Lower leg skin (tissue), 3 donors: ENCODE measurements around the gene ASB5.

Experiments
- POLR2A ChIP-seq, 2 donors: fragments of 450-650 bp; IDR thresholded peaks; one replicate each; pipeline ENCODE4 v1.6.1; 2016 to 2017; ENCODE audit warnings: antibody characterized with exemption in 2 of 2, mild to moderate bottlenecking in 1 of 2, moderate library complexity in 1 of 2
- TF ChIP-seq, protein P1 (sequence below), 3 donors: fragments of 450-650 bp; IDR thresholded peaks; one replicate each; pipeline ENCODE4 v1.5.1; 2016; ENCODE audit warnings: antibody characterized with exemption in 3 of 3, mild to moderate bottlenecking in 3 of 3, moderate library complexity in 2 of 3

DNA sequence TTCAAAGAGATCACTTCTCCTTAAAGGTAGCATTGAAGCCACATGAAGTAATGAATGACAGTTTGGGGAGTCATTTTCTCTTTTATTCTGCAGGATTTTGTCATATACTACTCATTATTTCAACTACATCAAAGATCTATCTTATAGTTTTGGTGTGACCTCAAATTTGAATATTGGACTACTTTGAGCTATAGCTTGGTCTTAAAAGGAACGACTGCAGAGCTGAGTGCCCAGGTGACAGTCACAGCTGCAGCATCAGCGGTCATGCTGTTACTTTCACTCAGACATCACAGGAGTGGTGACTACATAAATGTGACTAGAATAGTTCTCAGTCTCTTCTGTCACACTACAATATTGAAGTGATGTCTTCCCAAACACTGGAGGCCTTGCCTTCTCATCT, 40.0 kb upstream of the ASB5 start:
- TF ChIP-seq, protein P1, sequence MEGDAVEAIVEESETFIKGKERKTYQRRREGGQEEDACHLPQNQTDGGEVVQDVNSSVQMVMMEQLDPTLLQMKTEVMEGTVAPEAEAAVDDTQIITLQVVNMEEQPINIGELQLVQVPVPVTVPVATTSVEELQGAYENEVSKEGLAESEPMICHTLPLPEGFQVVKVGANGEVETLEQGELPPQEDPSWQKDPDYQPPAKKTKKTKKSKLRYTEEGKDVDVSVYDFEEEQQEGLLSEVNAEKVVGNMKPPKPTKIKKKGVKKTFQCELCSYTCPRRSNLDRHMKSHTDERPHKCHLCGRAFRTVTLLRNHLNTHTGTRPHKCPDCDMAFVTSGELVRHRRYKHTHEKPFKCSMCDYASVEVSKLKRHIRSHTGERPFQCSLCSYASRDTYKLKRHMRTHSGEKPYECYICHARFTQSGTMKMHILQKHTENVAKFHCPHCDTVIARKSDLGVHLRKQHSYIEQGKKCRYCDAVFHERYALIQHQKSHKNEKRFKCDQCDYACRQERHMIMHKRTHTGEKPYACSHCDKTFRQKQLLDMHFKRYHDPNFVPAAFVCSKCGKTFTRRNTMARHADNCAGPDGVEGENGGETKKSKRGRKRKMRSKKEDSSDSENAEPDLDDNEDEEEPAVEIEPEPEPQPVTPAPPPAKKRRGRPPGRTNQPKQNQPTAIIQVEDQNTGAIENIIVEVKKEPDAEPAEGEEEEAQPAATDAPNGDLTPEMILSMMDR (IDR thresholded peaks at IDR 0.05), result no peak
- TF ChIP-seq POLR2A (IDR thresholded peaks at IDR 0.05), result no peak
